PC-3 (cell line): ENCODE measurements around the gene SDR42E1.

ENCODE experiments used
- EZH2 ChIP-seq: fragments of 300-600 bp; sonication (generic); IDR thresholded peaks from one replicate; pipeline ENCODE4 v1.6.1; 2017; ENCODE audit warnings: antibody characterized with exemption, mild to moderate bottlenecking, low read length; ENCODE audit not compliant: unreplicated experiment
- TF ChIP-seq, protein P1 (sequence below): fragments of 300-600 bp; sonication (generic); conservative IDR thresholded peaks from 2 replicates; pipeline ENCODE4 v1.5.1; 2017; ENCODE audit warnings: antibody characterized with exemption, low read depth, mild to moderate bottlenecking, low read length

GRCh38 chr16:82033683-82034300 lies 22.5 kb upstream of the SDR42E1 start:
- TF ChIP-seq, protein P1, sequence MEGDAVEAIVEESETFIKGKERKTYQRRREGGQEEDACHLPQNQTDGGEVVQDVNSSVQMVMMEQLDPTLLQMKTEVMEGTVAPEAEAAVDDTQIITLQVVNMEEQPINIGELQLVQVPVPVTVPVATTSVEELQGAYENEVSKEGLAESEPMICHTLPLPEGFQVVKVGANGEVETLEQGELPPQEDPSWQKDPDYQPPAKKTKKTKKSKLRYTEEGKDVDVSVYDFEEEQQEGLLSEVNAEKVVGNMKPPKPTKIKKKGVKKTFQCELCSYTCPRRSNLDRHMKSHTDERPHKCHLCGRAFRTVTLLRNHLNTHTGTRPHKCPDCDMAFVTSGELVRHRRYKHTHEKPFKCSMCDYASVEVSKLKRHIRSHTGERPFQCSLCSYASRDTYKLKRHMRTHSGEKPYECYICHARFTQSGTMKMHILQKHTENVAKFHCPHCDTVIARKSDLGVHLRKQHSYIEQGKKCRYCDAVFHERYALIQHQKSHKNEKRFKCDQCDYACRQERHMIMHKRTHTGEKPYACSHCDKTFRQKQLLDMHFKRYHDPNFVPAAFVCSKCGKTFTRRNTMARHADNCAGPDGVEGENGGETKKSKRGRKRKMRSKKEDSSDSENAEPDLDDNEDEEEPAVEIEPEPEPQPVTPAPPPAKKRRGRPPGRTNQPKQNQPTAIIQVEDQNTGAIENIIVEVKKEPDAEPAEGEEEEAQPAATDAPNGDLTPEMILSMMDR: no peak
- TF ChIP-seq EZH2: no peak
